Measurements from ENCODE around the gene CROCC2.

Gene CROCC2

DNA sequence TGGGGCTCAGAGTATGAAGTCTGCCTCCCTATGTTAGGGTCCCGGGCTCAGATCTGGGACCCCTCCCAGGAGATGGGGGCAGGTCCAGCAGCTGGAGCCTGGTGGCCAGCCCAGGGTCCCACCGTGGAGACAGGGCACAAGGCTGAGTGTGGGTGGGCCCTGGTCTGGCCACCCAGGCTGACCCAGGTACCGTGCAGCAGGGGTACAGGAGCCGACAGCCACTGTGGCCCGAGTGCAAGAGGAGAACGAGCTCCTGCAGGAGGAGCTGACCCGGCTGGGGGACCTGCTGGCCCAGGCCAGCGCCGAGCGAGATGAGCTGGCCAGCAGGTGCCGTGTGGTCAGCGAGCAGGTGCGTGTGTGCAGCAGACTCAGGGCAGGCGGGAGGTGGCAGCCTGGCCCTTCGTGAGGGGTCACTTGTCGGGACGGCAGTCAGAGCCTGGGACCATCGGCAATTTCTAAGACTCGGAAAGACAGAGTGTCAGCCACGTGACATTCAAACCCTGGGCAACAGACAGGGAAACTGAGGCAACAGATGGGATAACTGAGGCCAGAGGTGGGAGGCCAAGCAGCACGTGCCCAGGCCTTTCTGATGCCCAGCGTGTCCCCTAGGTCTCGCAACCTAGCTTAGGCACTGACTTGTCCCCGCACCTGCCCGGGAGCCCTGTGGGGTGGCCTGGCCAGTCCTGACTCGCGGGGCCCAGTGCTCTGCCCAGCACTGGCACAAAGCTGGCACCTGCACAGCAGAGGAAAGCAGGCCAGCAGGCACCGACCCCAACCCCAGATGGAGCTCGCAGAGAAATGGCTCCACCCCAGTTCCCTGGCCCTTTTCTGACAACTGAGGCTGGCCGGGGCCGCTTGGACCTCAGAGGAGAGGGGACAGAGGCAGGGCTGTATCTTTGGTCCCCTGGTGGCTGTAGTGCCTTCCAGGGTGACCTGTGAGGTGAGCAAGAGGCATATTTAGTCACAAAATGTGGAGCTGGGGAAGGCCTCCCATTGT lies 13.9 kb downstream of the CROCC2 start:
- no peak for TF ChIP-seq CTCF (IDR thresholded peaks at IDR 0.05; ENCODE audit: insufficient read depth, low read length, poor library complexity, severe bottlenecking)
- no peak for TF ChIP-seq EZH2phosphoT487 (conservative IDR thresholded peaks at IDR 0.05; ENCODE audit: low read length)
- H3K9me3 ChIP-seq (ENCODE audit: insufficient read depth, low read length) = no peaks in the 10 kb centered on the region
- H3K27me3 ChIP-seq (ENCODE audit: low read length) = no peaks in the 10 kb centered on the region
- no peak overlapping the region for H3K9ac ChIP-seq (ENCODE audit: low read length)
- no peak overlapping the region for H3K4me3 ChIP-seq (ENCODE audit: insufficient read depth, low read length, poor library complexity, severe bottlenecking)
- H3K9me2 ChIP-seq (replicated peaks; ENCODE audit: insufficient read depth, low read length) = no peaks in the 10 kb centered on the region
- no peaks in the 10 kb centered on the region for H3F3A ChIP-seq (ENCODE audit: insufficient read depth)
- H4K20me1 ChIP-seq (ENCODE audit: low read depth, low read length) = no peaks in the 10 kb centered on the region
- no peaks in the 10 kb centered on the region for H3K79me2 ChIP-seq (ENCODE audit: insufficient read depth, low read length)
- no peaks in the 10 kb centered on the region for H3K36me3 ChIP-seq (ENCODE audit: low read length)
- H3K4me2 ChIP-seq (ENCODE audit: low read depth, low read length, poor library complexity, severe bottlenecking) = no peak overlapping the region
- no peak overlapping the region for H3K27ac ChIP-seq (ENCODE audit: low read depth, low read length)
- no peak overlapping the region for H2AFZ ChIP-seq (ENCODE audit: low read depth, low read length, severe bottlenecking)

- H3F3A ChIP-seq (ENCODE audit: insufficient read depth) = no peaks in the 10 kb centered on the region
- H3K9me2 ChIP-seq (replicated peaks; ENCODE audit: insufficient read depth, low read length) = no peaks in the 10 kb centered on the region
- no peaks in the 10 kb centered on the region for H4K20me1 ChIP-seq (ENCODE audit: low read depth, low read length)
- H3K36me3 ChIP-seq (ENCODE audit: low read length) = no peaks in the 10 kb centered on the region
- no peaks in the 10 kb centered on the region for H3K27me3 ChIP-seq (ENCODE audit: low read length)
- H2AFZ ChIP-seq (ENCODE audit: low read depth, low read length, severe bottlenecking) = no peak overlapping the region
- TF ChIP-seq CTCF (IDR thresholded peaks at IDR 0.05; ENCODE audit: insufficient read depth, low read length, poor library complexity, severe bottlenecking) = no peak
- no peak for TF ChIP-seq EZH2phosphoT487 (conservative IDR thresholded peaks at IDR 0.05; ENCODE audit: low read length)
- H3K9me3 ChIP-seq (ENCODE audit: insufficient read depth, low read length) = no peaks in the 10 kb centered on the region
- no peaks in the 10 kb centered on the region for H3K79me2 ChIP-seq (ENCODE audit: insufficient read depth, low read length)
- H3K4me3 ChIP-seq (ENCODE audit: insufficient read depth, low read length, poor library complexity, severe bottlenecking) = no peak overlapping the region
- H3K27ac ChIP-seq (ENCODE audit: low read depth, low read length) = no peak overlapping the region
- H3K4me2 ChIP-seq (ENCODE audit: low read depth, low read length, poor library complexity, severe bottlenecking) = no peak overlapping the region
- H3K9ac ChIP-seq (ENCODE audit: low read length) = no peak overlapping the region
These were observed 14.7 kb downstream of the CROCC2 start for GRCh38 chr2:240920783-240921231.

DNA sequence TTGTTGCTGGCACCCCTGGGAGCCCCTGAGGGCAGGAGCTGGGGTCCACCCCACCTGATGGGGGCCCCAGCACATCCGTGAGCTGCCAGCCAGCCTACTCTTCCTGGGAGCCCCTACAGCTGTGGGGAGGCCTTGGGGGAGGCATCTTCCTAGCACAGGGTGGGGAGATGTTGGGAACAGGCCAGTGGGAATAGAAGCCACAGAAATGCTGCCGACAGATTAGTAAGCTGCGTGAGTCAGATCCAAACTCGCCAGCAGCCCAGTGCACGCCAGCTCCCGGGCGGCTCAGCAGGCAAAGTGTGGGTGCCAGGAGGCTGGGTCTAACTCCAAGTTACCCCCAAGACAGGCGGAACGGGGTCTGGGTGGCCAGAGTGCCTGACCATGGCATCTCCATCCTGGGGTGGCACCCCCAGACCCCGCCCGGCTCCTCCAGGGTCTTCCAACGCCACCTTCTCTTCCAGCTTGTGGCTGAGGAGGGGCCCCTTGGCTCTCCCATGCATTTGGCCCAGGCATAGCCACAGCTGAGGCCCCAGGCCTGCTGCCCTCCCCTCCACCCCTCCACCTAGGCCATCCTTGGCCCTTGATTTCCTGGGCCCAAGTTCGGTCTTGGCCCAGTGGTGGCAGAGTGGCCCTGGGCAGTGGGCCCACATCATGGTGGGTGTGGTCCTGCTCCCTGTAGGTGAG lies 15.3 kb downstream of the CROCC2 start:
- Histone ChIP-seq H3K27ac (ENCODE audit: low read depth, low read length) (no peak overlapping the region), H3K36me3 (ENCODE audit: low read length) (no peaks in the 10 kb centered on the region), H3K4me2 (ENCODE audit: low read depth, low read length, poor library complexity, severe bottlenecking) (no peak overlapping the region), H3K4me3 (ENCODE audit: insufficient read depth, low read length, poor library complexity, severe bottlenecking) (no peak overlapping the region), H3F3A (ENCODE audit: insufficient read depth) (no peaks in the 10 kb centered on the region), H3K27me3 (ENCODE audit: low read length) (no peaks in the 10 kb centered on the region), H2AFZ (ENCODE audit: low read depth, low read length, severe bottlenecking) (no peak overlapping the region), H3K9ac (ENCODE audit: low read length) (no peak overlapping the region), H3K79me2 (ENCODE audit: insufficient read depth, low read length) (no peaks in the 10 kb centered on the region), H4K20me1 (ENCODE audit: low read depth, low read length) (no peaks in the 10 kb centered on the region), H3K9me3 (ENCODE audit: insufficient read depth, low read length) (no peaks in the 10 kb centered on the region), H3K9me2 (replicated peaks; ENCODE audit: insufficient read depth, low read length) (no peaks in the 10 kb centered on the region)
- TF ChIP-seq EZH2phosphoT487 (conservative IDR thresholded peaks at IDR 0.05; ENCODE audit: low read length) (no peak), CTCF (IDR thresholded peaks at IDR 0.05; ENCODE audit: insufficient read depth, low read length, poor library complexity, severe bottlenecking) (no peak)
